T1000 (cell line): ENCODE measurements around the gene TRABD2A.

ENCODE experiments used
- DNase-seq: peaks from one replicate; lab custom pipeline; 2025; ENCODE audit warnings: mixed read lengths; lab: John Stamatoyannopoulos, UW

TRABD2A gene

DNA sequence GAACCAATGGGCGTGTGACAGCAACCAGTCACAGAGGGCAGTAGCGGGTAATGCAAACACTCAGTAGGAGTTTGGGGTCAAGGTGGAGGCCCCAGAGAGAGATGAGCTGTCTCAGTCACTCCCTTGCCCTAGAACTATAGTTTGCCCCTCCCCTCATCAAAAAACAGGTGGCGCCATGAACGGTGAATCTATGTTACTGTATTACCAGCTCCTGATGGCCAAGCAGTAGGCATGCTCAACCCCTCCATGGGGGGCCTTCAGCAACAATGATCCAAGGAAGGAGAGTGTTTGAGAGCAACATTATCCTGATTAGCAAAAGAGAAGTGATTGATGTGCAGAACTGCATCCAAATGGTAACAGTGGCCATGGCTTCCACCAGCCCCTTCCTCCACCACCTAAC lies 30.4 kb downstream of the TRABD2A start:
- DNase-seq, result no peak

GRCh38 chr2:84849271-84849952 lies 31.5 kb downstream of the TRABD2A start:
- peak; percentile 56 for DNase-seq

- no peak for DNase-seq
These were observed 33.4 kb downstream of the TRABD2A start for GRCh38 chr2:84847326-84848050.

DNA sequence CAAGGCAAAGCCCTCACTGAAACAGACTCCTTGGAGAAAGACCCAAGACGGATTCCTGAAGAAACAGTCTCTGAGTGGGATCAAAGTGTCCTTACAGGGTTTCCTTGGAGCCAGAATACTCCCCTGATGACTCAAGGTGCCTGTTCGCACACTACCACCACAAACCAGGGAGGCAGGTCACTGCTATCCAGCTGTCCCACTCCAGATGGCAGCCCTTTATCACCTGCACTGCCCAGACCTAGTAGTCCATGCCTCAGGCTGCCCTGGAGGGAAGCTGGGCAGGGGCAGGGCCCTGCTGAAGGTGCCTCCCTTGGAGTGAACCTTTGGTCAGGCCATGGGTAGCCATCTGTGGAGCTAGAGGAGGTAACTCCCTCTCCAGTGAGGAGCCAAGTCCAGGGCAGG lies 34.1 kb downstream of the TRABD2A start:
- DNase-seq, result no peak

DNA sequence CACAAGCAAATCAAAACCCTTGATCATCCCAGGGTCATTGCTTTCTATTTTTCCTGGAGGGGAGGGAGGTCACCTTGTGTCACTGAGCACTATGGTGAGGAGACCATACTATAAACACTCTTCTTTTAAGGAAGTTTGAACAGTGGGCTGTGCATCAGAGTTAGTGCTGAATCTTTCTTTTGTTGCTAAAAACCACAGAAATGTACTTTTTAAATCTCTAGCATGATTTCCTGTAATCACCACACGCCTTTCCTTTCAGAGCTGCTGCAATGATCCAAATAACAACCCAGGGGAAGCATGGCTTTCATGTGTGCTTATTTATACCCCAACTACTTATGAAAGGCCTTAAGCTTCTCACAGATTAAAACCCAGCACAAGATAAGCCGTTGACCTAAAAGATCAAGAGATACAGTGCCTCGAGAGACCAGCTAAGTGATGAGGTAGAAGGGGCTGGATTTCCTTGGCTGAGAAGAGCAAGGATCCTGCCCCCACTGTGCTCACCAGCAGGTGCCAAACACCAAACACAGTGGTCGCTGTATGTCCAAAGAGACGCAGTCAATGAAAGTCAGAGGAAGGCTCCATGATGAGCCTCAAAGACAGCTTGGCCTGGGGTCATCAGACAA lies 34.7 kb downstream of the TRABD2A start:
- DNase-seq, result no peak

GRCh38 chr2:84844141-84844540 lies 36.7 kb downstream of the TRABD2A start:
- DNase-seq, result no peak

DNA sequence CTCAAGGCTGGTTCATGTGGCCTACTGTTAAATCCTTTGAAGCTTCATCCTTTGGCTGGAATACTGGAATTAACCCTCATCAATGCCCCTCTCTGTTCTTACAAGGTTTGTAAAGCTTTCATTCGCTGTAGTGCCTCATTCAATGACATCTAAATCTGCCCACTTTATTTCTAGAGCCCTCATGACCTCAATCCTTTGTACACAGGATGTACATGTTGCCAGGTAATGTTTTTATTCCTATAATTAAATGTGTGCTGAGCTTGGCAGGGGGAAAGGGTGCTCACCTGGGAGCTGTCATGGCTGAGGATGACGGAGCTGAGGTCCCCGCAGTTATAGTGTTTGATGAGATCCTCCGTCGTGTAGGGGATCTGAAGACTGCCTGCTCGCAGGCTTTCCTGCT lies 39.3 kb downstream of the TRABD2A start:
- no peak for DNase-seq

- DNase-seq, result no peak
These were observed 40.6 kb downstream of the TRABD2A start for GRCh38 chr2:84840306-84840705.

DNA sequence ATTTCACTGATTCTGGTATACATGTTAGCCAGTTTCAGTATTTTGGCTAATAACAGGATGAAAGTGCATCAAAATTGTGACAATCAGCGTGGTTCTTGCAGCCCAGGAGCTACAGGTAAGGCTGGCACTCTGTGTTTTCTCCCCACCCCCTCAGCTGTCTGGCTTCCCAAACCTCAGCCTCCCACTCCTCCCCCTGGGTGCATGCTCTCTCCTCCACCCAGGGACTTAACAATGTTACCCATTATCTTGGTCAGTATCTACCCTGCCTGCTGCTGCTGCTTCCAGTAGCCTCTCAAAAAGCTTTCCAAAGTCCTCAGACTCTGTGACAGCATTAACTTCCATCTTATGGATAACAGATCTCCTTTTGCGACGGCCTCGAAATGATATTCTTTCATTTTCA lies 41.0 kb downstream of the TRABD2A start:
- DNase-seq, result no peak

DNA sequence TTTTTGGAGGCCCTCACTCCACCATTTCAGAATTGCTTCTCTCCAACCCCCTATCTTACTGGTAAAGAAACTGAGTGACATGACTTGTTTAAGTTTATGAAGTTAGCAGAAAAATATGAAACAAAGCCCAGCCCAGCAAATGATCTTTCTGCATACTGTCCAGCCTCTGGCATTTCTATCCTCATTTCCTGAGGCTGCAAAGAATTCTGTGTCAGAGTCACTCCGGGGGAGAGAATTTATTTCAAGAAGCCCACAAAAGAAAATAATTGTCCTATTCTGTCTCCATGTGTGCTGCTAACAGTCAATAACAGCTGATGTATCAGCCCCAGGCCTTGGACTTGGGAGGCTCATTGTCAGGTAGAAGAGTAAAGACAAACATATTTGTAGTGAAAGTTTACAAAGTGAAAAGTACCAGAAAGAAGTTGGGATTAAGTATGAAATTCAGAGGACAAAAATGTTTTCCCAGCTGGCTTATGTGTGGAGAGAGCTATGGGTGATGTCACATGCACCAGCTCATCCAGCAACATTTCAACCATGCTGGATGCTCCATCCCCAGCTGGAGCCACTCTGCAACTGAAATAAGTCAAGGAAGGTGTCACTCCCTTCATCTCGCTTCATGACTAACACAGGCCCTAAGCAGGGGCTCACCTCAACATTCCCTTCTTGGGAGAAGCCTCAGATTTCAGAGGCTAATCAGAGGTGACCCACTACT lies 42.3 kb downstream of the TRABD2A start:
- no peak for DNase-seq

- no peak for DNase-seq
These were observed 44.7 kb downstream of the TRABD2A start for GRCh38 chr2:84836215-84836614.

DNA sequence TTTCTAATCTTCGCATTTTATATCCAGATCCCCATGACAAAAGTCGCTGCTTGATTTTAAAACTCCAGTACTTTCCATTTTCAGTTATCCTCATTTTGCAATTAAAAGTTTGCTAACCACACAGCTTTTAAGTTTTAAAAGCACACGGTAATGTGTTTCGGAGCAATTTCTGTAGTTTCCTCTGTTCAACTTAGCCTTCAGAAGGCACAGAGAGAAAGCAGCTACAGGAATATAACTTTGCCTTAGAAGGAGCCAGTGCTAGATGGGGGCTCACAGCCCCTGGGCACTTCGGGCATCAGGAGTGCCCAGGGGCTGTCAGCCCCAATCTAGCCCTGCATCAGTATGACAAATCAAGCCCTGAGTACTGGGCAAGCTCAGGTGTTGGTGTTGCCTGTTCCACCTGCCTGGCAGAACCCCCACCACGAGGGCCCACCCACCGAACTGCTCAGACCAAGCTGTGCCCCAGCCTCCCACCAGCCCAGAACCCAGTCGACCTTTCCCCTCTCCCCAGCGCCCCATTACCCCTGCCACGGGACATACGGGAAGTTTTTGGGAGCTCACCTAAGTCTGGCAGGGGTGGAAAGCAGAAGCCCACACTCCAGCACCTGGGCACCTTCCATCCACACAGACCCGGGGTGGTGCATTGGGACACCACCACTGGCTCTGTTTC lies 47.3 kb downstream of the TRABD2A start:
- DNase-seq, result no peak

GRCh38 chr2:84832772-84833461 lies 48.0 kb downstream of the TRABD2A start:
- DNase-seq, result no peak

DNA sequence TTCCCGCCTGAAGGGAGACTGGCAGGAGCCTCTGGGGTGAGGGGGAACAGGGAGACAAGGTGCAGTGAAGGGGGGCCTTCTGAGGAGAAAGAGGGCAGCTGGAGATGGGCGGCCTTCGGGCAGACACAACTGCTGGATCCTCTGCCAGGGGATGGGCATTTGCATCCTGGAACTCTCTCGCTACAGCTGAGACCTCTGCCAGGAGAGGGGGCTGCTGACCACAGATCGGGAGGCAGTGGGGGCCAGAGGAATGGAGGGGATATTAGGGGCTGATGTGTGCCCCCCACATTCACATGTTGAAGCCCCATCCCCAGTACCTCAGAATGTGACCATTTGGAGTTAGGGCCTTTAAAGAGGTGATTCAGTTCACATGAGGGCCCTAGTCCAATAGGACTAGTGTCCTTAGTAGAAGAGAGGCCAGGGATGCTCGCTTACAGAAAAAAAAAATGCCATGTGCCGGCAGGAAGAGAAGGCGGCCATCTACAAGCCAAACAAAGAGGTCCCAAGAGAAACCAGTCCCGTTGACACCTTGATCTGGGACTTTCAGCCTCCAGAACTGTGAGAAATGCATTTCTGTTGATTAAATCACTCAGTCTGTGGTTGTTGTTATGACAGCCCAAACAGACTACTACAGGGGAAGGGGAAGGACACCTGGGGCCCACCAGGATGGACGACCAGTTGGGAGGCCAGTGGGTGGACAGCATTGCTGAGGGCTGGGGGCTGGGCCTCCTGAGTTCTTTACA lies 50.0 kb downstream of the TRABD2A start:
- DNase-seq, result no peak

DNA sequence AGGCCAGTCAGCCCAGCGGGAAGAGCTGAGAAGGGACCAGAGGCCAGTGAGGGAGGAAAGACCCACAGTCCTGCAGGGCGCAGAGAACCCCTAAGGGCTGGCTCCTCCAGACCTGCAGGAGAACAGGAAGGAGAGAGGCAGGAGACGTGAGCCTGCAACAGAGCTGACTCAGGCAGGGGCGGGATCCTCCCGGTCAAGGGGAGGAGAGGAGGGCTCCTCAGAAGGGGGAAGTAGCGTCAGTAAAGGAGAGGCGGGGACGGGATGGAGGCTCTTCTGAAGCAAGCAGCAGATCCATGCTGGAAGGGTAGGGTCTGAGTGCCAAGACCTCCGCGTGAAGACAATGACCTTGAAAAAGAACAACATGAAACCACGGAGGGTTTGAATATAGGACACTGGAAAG lies 50.8 kb downstream of the TRABD2A start:
- no peak for DNase-seq

GRCh38 chr2:84829693-84830092 lies 51.2 kb downstream of the TRABD2A start:
- DNase-seq, result no peak

- DNase-seq, result no peak
These were observed 52.8 kb downstream of the TRABD2A start for GRCh38 chr2:84827978-84828575.

DNA sequence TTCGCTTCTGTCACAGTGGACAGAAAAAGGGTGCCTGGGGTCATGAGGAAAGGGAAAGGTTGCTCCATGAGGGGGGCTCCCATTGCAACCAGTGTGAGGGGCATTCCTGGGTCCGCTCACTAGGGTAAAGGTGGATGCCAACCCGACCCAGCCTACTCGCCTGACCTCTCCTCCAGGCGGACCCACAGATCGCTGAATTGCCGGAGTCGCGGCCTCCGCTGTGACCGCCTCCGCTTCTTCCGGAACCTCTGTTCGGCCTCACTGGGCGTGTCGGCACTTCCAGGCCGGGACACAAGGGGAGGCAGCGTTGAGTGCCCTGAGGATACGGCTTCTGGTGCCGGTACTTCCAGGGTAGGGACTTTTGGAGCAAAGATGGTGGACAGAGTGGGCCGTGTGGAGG lies 57.1 kb downstream of the TRABD2A start:
- DNase-seq, result no peak

GRCh38 chr2:84823229-84823628 lies 57.7 kb downstream of the TRABD2A start:
- no peak for DNase-seq

GRCh38 chr2:84821806-84822205 lies 59.1 kb downstream of the TRABD2A start:
- DNase-seq, result no peak
